Left kidney (tissue), 2 donors: ENCODE measurements around the gene CBLC. TPM values are rescaled to one million over a fixed set of nuclear protein-coding genes. Genes with fewer than 3 reads are reported as not detected.
"Not testable (repeated sequence)": the region's sequence is repeated elsewhere in the genome, so short reads cannot be mapped to it uniquely, and the experiment has no call there.

Source experiments
- DNase-seq: peaks from one replicate; pipeline ENCODE4 v3.0.0-alpha.2; 2013
- polyA plus RNA-seq: library from polyadenylated mRNA; unstranded; fragments of 120-200 nt; gene quantifications from one replicate; pipeline ENCODE4 v1.2.1, GENCODE V29; 2013; ENCODE audit not compliant: insufficient read length

Gene CBLC
- polyA plus RNA-seq, 1 donor = 5.3 TPM

GRCh38 chr19:44819246-44819832 lies 41.6 kb downstream of the CBLC start:
- no peak for DNase-seq

- no peak for DNase-seq
Observed at GRCh38 chr19:44820648-44821609, 43.2 kb downstream of the CBLC start.

- no peak for DNase-seq
Observed at GRCh38 chr19:44822177-44822576, 44.5 kb downstream of the CBLC start.

- no peak for DNase-seq
Observed at GRCh38 chr19:44822670-44823372, 45.1 kb downstream of the CBLC start.

- no peak for DNase-seq
Observed at GRCh38 chr19:44823373-44823698, 45.6 kb downstream of the CBLC start.

- no peak for DNase-seq
Observed at GRCh38 chr19:44824761-44825160, 47.1 kb downstream of the CBLC start.

GRCh38 chr19:44832875-44833274 lies 55.2 kb downstream of the CBLC start:
- not testable (repeated sequence) for DNase-seq

- DNase-seq = not testable (repeated sequence)
Observed at GRCh38 chr19:44834399-44834798, 56.7 kb downstream of the CBLC start.

GRCh38 chr19:44839276-44839675 lies 61.6 kb downstream of the CBLC start:
- DNase-seq = no peak

- no peak for DNase-seq
Observed at GRCh38 chr19:44840811-44841210, 63.1 kb downstream of the CBLC start.

GRCh38 chr19:44841231-44841630 lies 63.5 kb downstream of the CBLC start:
- DNase-seq = no peak

GRCh38 chr19:44845286-44845611 lies 67.6 kb downstream of the CBLC start:
- DNase-seq = no peak

GRCh38 chr19:44845612-44846454 lies 68.1 kb downstream of the CBLC start, which contains the start of gene NECTIN2:
NECTIN2 (plus strand) TSS chr19:44846297; CDS start chr19:44846526, 229 bp downstream.
- peak; percentile 98 for DNase-seq

GRCh38 chr19:44846455-44847143 lies 68.9 kb downstream of the CBLC start:
- peak; percentile 66 for DNase-seq

GRCh38 chr19:44847144-44848035 lies 69.7 kb downstream of the CBLC start:
- DNase-seq = peak; percentile 69

GRCh38 chr19:44848036-44848811 lies 70.5 kb downstream of the CBLC start:
- peak; percentile 40 for DNase-seq

- DNase-seq = peak; percentile 66
Observed at GRCh38 chr19:44848812-44849447, 71.2 kb downstream of the CBLC start.
